OCI-LY7 (cell line): ENCODE measurements around the gene OVCA2. TPM values are rescaled to one million over a fixed set of nuclear protein-coding genes. Genes with fewer than 3 reads are reported as not detected.

ENCODE experiments used
- BruUV-seq: library from RNA; stranded (reverse); fragments of 400-500 nt; replicated peaks from 2 replicates; lab custom pipeline; 2021; lab: Mats Ljungman, UMichigan
- CTCF ChIA-PET: fragments of 300-600 bp; sonication (Branson Sonifier 250); formaldehyde crosslinking; loops from one replicate; lab custom pipeline; 2022; ENCODE audit warnings: antibody characterized with exemption; ENCODE audit not compliant: unreplicated experiment; lab: Charles Lee
- POLR2A ChIA-PET: fragments of 300-600 bp; sonication (Branson Sonifier 250); formaldehyde crosslinking; loops from one replicate; lab custom pipeline; 2022; ENCODE audit warnings: antibody characterized with exemption; lab: Charles Lee
- DNase-seq: peaks from one replicate; pipeline ENCODE4 v3.0.0-alpha.2; 2015; ENCODE audit warnings: low spot score
- H2AFZ ChIP-seq: fragments of 200-600 bp; sonication (generic), shearing (Covaris generic); 2 replicates; pipeline ENCODE4 v1.6.1; 2014; ENCODE audit warnings: mild to moderate bottlenecking, antibody characterized with exemption, low read length, moderate library complexity
- H3K27ac ChIP-seq: fragments of 200-600 bp; sonication (generic); 2 replicates; pipeline ENCODE4 v1.5.1; 2014; ENCODE audit warnings: mixed run types, low read depth, mild to moderate bottlenecking, moderate library complexity, low read length, inconsistent platforms; ENCODE audit not compliant: poor library complexity, severe bottlenecking
- H3K36me3 ChIP-seq: fragments of 200-600 bp; sonication (generic); 2 replicates; pipeline ENCODE4 v1.6.1; 2014; ENCODE audit warnings: mild to moderate bottlenecking, antibody characterized with exemption, low read length, moderate library complexity, mixed read lengths; ENCODE audit not compliant: insufficient read depth
- H3K4me1 ChIP-seq: fragments of 200-600 bp; sonication (generic); 2 replicates; pipeline ENCODE4 v1.5.1; 2014; ENCODE audit warnings: mild to moderate bottlenecking, low read length; ENCODE audit not compliant: insufficient read depth, poor library complexity, severe bottlenecking
- H3K4me2 ChIP-seq: fragments of 200-600 bp; sonication (generic); 2 replicates; pipeline ENCODE4 v1.6.1; 2014; ENCODE audit warnings: mild to moderate bottlenecking, low read length
- H3K4me3 ChIP-seq: fragments of 200-600 bp; sonication (generic); 2 replicates; pipeline ENCODE4 v1.5.1; 2014; ENCODE audit warnings: mild to moderate bottlenecking, low read depth, low read length; ENCODE audit not compliant: poor library complexity, severe bottlenecking
- H3K79me2 ChIP-seq: fragments of 200-600 bp; sonication (generic); 2 replicates; pipeline ENCODE4 v1.6.1; 2016; ENCODE audit warnings: low read depth, mild to moderate bottlenecking, low read length, moderate library complexity, mixed read lengths; ENCODE audit not compliant: insufficient read depth
- H3K9me2 ChIP-seq: fragments of 200-600 bp; sonication (generic); 2 replicates; pipeline ENCODE4 v1.6.1; 2016; ENCODE audit warnings: mild to moderate bottlenecking, low read length, mixed read lengths; ENCODE audit not compliant: insufficient read depth
- H3K9me3 ChIP-seq: fragments of 200-600 bp; sonication (generic); 2 replicates; pipeline ENCODE4 v1.6.1; 2014; ENCODE audit warnings: mild to moderate bottlenecking, mixed run types, low read length, mixed read lengths
- H4K20me1 ChIP-seq: fragments of 200-600 bp; sonication (generic); 2 replicates; pipeline ENCODE4 v1.6.1; 2014; ENCODE audit warnings: mild to moderate bottlenecking, antibody characterized with exemption, low read length, moderate library complexity, mixed read lengths; ENCODE audit not compliant: insufficient read depth
- CTCF ChIP-seq: fragments of 200-600 bp; sonication (generic); conservative IDR thresholded peaks from 2 replicates; pipeline ENCODE4 v1.5.1; 2014; ENCODE audit warnings: mild to moderate bottlenecking, antibody characterized with exemption, low read length, moderate library complexity, mixed read lengths
- EZH2phosphoT487 ChIP-seq: fragments of 200-600 bp; sonication (generic); IDR thresholded peaks from 2 replicates; pipeline ENCODE4 v1.6.1; 2018; ENCODE audit warnings: low read depth, borderline replicate concordance, mild to moderate bottlenecking, mixed run types, antibody characterized with exemption, low read length, moderate library complexity, mixed read lengths
- intact Hi-C: fragments of 100-400 bp; cut with micrococcal nuclease; formaldehyde crosslinking; loops from one replicate; pipeline ENCODE4 v1.10.0; 2022; ENCODE audit not compliant: unreplicated experiment
- total RNA-seq, 2 experiments: library from RNA; depleted of rRNA in 1 of 2; stranded (reverse); fragments of >200 nt in 1 of 2; shearing (Covaris generic) in 1 of 2; gene quantifications; 2 replicates each; pipeline ENCODE4 v1.2.3, GENCODE V29; 2014 to 2022

Gene OVCA2
- total RNA-seq, 2 experiments from 2014 or later, result 21.9 to 24.0 TPM

DNA sequence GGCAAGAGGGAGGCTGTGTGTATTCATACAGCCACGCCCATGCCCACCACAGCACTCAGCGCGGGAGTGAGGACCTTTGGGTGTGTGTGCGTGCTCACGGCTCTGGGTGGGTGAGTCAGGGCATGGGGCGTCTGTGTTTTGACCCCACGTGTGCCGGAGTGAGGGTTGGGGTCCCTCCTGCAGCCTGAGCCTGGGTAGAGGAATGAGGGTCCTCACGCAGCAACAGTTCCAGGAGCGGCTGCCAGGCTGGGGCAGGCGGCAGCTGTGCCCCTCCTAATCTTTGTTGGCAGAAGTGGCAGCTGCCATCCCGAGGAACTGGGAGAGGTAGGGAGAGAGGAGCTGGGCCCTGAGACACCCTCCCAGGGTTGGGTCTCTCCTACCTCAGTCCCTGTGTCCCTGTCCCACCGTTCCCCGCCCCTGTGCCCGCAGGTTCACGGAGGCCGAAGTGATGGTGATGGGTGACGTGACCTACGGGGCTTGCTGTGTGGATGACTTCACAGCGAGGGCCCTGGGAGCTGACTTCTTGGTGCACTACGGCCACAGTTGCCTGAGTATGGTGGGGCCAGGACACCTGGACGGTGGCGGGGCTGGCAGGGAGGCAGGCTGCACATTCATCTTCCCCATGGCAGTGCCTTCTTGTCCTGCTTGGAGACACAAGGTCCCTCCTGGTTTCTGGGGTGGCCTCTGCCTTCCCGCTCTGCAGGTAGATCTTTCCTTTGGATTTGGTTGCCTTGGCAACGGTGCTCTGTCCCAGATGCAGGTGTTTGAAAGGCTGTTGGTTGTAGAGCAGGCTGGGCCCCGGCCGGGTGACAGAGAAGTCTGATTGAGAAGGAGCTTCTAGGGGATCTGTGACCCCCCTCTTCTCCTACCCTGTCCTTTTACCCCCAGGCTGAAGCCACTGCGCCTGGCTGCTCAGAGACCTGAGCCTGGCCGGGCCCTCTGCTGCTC lies 6.0 kb upstream of the OVCA2 start:
- H3K27ac ChIP-seq, result no peak overlapping the region
- no peak overlapping the region for H2AFZ ChIP-seq
- no peak overlapping the region for H3K4me2 ChIP-seq
- no TSS peak for BruUV-seq
- H3K9me2 ChIP-seq, result no peaks in the 10 kb centered on the region
- intact Hi-C loops, result no loop called here
- H3K4me1 ChIP-seq, result peaks cover 20% of the 10 kb centered on the region
- ChIA-PET POLR2A (no interaction called here), CTCF (no interaction called here)
- peaks cover 8% of the 10 kb centered on the region; the same call in 1 of the 2 replicates for H3K79me2 ChIP-seq
- H3K4me3 ChIP-seq, result no peak overlapping the region
- H3K9me3 ChIP-seq, result no peaks in the 10 kb centered on the region
- DNase-seq, result no peak
- no peaks in the 10 kb centered on the region for H4K20me1 ChIP-seq
- peaks cover 37% of the 10 kb centered on the region for H3K36me3 ChIP-seq
- TF ChIP-seq EZH2phosphoT487 (no peak), CTCF (no peak)

- H3K4me3 ChIP-seq, result no peak overlapping the region
- BruUV-seq, result no TSS peak
- CTCF ChIA-PET, result no interaction called here
- no peak for DNase-seq
- H2AFZ ChIP-seq, result no peak overlapping the region
- H3K9me2 ChIP-seq, result no peaks in the 10 kb centered on the region
- H4K20me1 ChIP-seq, result no peaks in the 10 kb centered on the region
- no peak overlapping the region for H3K4me2 ChIP-seq
- TF ChIP-seq EZH2phosphoT487 (no peak), CTCF (no peak)
- H3K4me1 ChIP-seq, result peaks cover 18% of the 10 kb centered on the region
- no peaks in the 10 kb centered on the region; the same call in 1 of the 2 replicates for H3K79me2 ChIP-seq
- no peaks in the 10 kb centered on the region for H3K9me3 ChIP-seq
- H3K36me3 ChIP-seq, result peaks cover 41% of the 10 kb centered on the region
- POLR2A ChIA-PET, result no interaction called here
- intact Hi-C loops, result no loop called here
- no peak overlapping the region for H3K27ac ChIP-seq
Observed at GRCh38 chr17:2037155-2037554, 4.7 kb upstream of the OVCA2 start.
